Measurements from ENCODE around the gene PHF21B. TPM values are rescaled to one million over a fixed set of nuclear protein-coding genes. Genes with fewer than 3 reads are reported as not detected.

PHF21B gene
- total and polyA plus RNA-seq, 2 of the 8 experiments (the other 6 are each of a cell fraction or from before 2014, with no cell fraction given): 19.3 to 68.1 TPM

DNA sequence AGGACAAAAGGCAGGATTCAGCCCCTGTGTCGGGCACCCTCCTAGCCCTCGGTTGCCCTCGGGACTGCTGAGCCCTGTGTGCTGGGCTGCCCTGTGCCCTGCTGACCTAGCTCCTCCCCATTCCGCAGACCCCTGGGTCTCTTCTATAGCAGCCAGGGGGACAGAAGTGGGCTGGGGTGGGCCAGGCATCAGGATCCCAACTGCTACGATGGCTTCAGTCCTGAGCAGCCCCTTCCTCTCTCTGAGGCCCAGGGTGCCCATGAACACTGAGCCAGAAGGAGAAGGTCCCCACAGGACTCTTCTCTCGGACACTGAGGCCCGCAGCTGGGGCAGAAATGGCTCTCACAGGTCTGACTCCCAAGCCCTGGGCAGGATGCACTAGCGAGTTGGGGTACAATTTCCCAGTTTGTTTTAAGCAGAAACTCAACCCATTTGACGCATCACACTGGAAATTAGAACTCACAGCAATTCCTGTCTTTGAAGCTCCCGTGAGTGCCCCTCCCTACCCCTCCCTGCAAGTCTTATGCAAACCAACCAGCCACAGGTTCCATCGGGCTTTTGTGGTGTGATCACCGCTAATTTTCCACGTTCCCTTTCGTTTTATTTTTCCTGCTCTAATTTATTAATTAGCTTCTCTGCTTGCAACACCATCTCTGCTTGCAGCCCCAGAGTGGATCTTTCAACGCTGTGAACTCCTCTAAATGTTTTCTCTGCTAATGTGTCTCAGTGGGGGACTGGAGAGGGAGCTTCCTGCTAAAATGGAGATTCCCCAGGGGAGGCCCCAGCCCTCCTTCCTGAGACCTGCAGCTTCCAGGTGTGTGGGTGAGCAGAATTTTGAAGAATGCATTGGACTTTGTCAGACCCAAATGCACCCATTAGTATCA, 56.7 kb downstream of the PHF21B start:
- 0 out of 2 replicates have a peak overlapping the region, but pooled peaks have one; percentile 27 for H2BK5ac ChIP-seq (ENCODE audit: low read depth, low read length)
- peaks cover 3 to 41% (median 28%) of the 10 kb centered on the region in 4 experiments for H3K4me1 ChIP-seq (replicated peaks in 1 of 4; ENCODE audit: control insufficient read depth in 3 of 4, insufficient read depth in 4 of 4, low read length in 3 of 4)
- H4K91ac ChIP-seq (replicated peaks; ENCODE audit: insufficient read length, low read length): peak overlapping the region; percentile 10
- no peak overlapping the region for H3K56ac ChIP-seq (replicated peaks; ENCODE audit: insufficient read length, low read depth, low read length)
- peaks cover 0 to 10% of the 10 kb centered on the region in 2 experiments for H4K20me1 ChIP-seq (replicated peaks in 1 of 2; ENCODE audit: control insufficient read depth in 1 of 2, insufficient read depth in 2 of 2, low read length in 2 of 2)
- H3K23ac ChIP-seq (ENCODE audit: insufficient read length): no peak overlapping the region
- H3K79me2 ChIP-seq (ENCODE audit: control insufficient read depth in 1 of 2, insufficient read depth in 2 of 2, low read length in 2 of 2): peaks cover 0 to 4% of the 10 kb centered on the region in 2 experiments; a peak in 2 of 4 replicates
- H3K27ac ChIP-seq (ENCODE audit: low read depth, low read length): no peak overlapping the region
- H3K4me2 ChIP-seq (ENCODE audit: insufficient read depth in 1 of 2, low read depth in 2 of 2, low read length in 2 of 2): peak overlapping the region; percentile 43 to 50
- H2AFZ ChIP-seq (ENCODE audit: low read length): no peak overlapping the region
- CTCF ChIA-PET (ENCODE audit: partially characterized antibody): interaction anchor here (0.8 to 1.7 kb wide), 9 partner anchors 9 to 312 kb away, joined by 3 to 5 read pairs (median 3); no protein-coding TSS in a partner anchor
- no peak overlapping the region for H3K4ac ChIP-seq (replicated peaks; ENCODE audit: insufficient read length, low read depth, low read length)
- H3K27me3 ChIP-seq (replicated peaks in 1 of 4; ENCODE audit: control insufficient read depth in 3 of 4, extremely low read depth in 1 of 4, insufficient read depth in 3 of 4, low read length in 3 of 4): no peaks in the 10 kb centered on the region
- H2AK5ac ChIP-seq (ENCODE audit: low read depth, low read length): no peak overlapping the region
- no peak overlapping the region for H2BK20ac ChIP-seq (ENCODE audit: low read length)
- no peaks in the 10 kb centered on the region for H3K23me2 ChIP-seq (ENCODE audit: low read depth, low read length)
- H3K9me3 ChIP-seq (ENCODE audit: insufficient read depth in 2 of 2, low read depth in 1 of 2, low read length in 1 of 2): peaks cover 10 to 11% of the 10 kb centered on the region in 2 experiments; a peak in 3 of 4 replicates
- H2BK15ac ChIP-seq (ENCODE audit: low read length): 0 out of 2 replicates have a peak overlapping the region, but pooled peaks have one; percentile 13
- no peak overlapping the region; the same call in 1 of the 2 replicates for H2BK12ac ChIP-seq (ENCODE audit: low read depth, low read length)
- peaks cover 0 to 10% (median 4%) of the 10 kb centered on the region in 4 experiments; a peak in 3 of 8 replicates for H3K36me3 ChIP-seq (ENCODE audit: control insufficient read depth in 2 of 4, insufficient read depth in 4 of 4, low read length in 3 of 4)
- H4K5ac ChIP-seq (ENCODE audit: insufficient read length, low read depth, low read length): no peak overlapping the region
- 45% methylated on average over 14 of the region's 15 CpGs; no CpG with 5 or more reads in 1 of the 2 experiments for WGBS, 2 experiments (ENCODE audit: extremely low coverage in 1 of 2, insufficient coverage in 1 of 2, insufficient read length in 1 of 2, insufficient replicate concordance in 2 of 2, low coverage in 1 of 2, low lambda C conversion rate in 2 of 2, missing lambda C conversion rate in 1 of 2)
- peak overlapping the region in 1 of 4 experiments; percentile 42; a peak in 2 of 8 replicates for H3K4me3 ChIP-seq (ENCODE audit: extremely low read depth in 1 of 4, insufficient read depth in 2 of 4, low read depth in 3 of 4, low read length in 4 of 4)
- DNase-seq (ENCODE audit: low read depth in 1 of 2, low spot score in 2 of 2) (no peak), FAIRE-seq (peak; percentile 69)
- peak overlapping the region; percentile 74; the same call in 1 of the 2 replicates for H3K18ac ChIP-seq (ENCODE audit: extremely low read depth, low read length)
- peaks cover 11% of the 10 kb centered on the region for H3K79me1 ChIP-seq (ENCODE audit: low read depth, low read length)
- H3K9ac ChIP-seq (replicated peaks in 1 of 4; ENCODE audit: extremely low read depth in 1 of 4, low read depth in 3 of 4, low read length in 3 of 4): no peak overlapping the region
- H4K8ac ChIP-seq (ENCODE audit: extremely low read depth, insufficient read depth, low read length): no peak overlapping the region
- POLR2A ChIA-PET (ENCODE audit: partially characterized antibody): interaction anchor here (1.0 to 2.6 kb wide), 10 partner anchors 8 to 96 kb away, joined by 3 to 18 read pairs (median 6); no protein-coding TSS in a partner anchor
- H3K14ac ChIP-seq (ENCODE audit: insufficient read length): no peak overlapping the region
- H2BK120ac ChIP-seq (replicated peaks; ENCODE audit: low read depth, low read length): no peak overlapping the region
- TF ChIP-seq ZNF274 (IDR thresholded peaks at IDR 0.05; ENCODE audit: borderline replicate concordance, extremely low read depth, low read length): no peak
- TF ChIP-seq TEAD4 (IDR thresholded peaks at IDR 0.05; ENCODE audit: low read depth, low read length): no peak
- TF ChIP-seq HDAC6 (IDR thresholded peaks at IDR 0.05; ENCODE audit: low read depth, low read length): no peak
- TF ChIP-seq JUN (IDR thresholded peaks at IDR 0.05; ENCODE audit: low read depth, low read length): no peak
- TF ChIP-seq MAFK (IDR thresholded peaks at IDR 0.05; ENCODE audit: low read depth, low read length): no peak
- no peak for TF ChIP-seq EGR1 (IDR thresholded peaks at IDR 0.05; ENCODE audit: borderline replicate concordance, low read depth, low read length)
- TF ChIP-seq CEBPB (IDR thresholded peaks at IDR 0.05; ENCODE audit: low read depth, low read length): no peak
- TF ChIP-seq YY1 (IDR thresholded peaks at IDR 0.05; ENCODE audit: low read depth, low read length): no peak
- TF ChIP-seq SRF (IDR thresholded peaks at IDR 0.05; ENCODE audit: low read depth, low read length): no peak
- no peak for TF ChIP-seq BRCA1 (IDR thresholded peaks at IDR 0.05; ENCODE audit: low read depth, low read length)
- no peak for TF ChIP-seq RAD21 (IDR thresholded peaks at IDR 0.05 in 1 of 2, conservative IDR thresholded peaks at IDR 0.05 in 1 of 2; ENCODE audit: low read depth in 2 of 2, low read length in 2 of 2)

Data from H1 (cell line).